Right lobe of liver (tissue), 4 donors: ENCODE results near the gene CILP.

Experiments used
- CTCF ChIP-seq, 4 donors: fragments of 200-600 bp in 3 of 4; fragments of 450-650 bp in 1 of 4; IDR thresholded peaks; one replicate each; pipeline versions ENCODE4 v1.5.1 to v1.8.0; 2016 to 2022; ENCODE audit warnings: antibody characterized with exemption in 4 of 4, mild to moderate bottlenecking in 2 of 4
- POLR2A ChIP-seq: fragments of 450-650 bp; IDR thresholded peaks from one replicate; pipeline ENCODE4 v1.6.1; 2017; ENCODE audit warnings: antibody characterized with exemption, mild to moderate bottlenecking
- donor health status: DM: no; HTN: no; CAD: no.
- donor health status: DM: no; HTN: no; CAD: no.
- donor health status: DM: no; HTN: yes; CAD: no.

- TF ChIP-seq CTCF (IDR thresholded peaks at IDR 0.05) = no peak
- TF ChIP-seq POLR2A = no peak
These were observed 34.9 kb upstream of the CILP start for GRCh38 chr15:65246026-65246714.
